ENCODE measurements around the gene PIEZO2.

DNA sequence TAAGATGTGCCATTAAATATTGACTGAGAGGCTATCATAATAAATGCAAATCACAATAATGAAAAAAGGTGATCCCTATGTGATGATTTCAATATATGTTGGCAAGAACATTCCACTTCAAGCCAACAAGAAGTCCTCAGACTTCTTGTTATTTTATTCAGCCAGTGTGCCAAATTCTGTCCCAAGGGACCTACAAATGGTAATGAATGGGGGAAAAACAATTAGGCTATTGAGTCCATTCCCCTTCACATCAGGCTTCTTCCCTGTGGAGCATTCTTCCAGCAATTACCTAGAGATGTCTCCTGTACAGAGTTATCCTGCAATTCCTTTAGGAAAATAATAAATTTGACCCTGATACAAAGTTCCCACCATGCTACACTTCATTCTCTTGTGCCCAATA is 144.4 kb downstream of the PIEZO2 start:
- TF ChIP-seq, protein P1, sequence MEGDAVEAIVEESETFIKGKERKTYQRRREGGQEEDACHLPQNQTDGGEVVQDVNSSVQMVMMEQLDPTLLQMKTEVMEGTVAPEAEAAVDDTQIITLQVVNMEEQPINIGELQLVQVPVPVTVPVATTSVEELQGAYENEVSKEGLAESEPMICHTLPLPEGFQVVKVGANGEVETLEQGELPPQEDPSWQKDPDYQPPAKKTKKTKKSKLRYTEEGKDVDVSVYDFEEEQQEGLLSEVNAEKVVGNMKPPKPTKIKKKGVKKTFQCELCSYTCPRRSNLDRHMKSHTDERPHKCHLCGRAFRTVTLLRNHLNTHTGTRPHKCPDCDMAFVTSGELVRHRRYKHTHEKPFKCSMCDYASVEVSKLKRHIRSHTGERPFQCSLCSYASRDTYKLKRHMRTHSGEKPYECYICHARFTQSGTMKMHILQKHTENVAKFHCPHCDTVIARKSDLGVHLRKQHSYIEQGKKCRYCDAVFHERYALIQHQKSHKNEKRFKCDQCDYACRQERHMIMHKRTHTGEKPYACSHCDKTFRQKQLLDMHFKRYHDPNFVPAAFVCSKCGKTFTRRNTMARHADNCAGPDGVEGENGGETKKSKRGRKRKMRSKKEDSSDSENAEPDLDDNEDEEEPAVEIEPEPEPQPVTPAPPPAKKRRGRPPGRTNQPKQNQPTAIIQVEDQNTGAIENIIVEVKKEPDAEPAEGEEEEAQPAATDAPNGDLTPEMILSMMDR (IDR thresholded peaks at IDR 0.05; ENCODE audit: low read length), result no peak
- no peak for TF ChIP-seq EZH2 (IDR thresholded peaks at IDR 0.05; ENCODE audit: borderline replicate concordance, low read length)

Measured in OCI-LY1 (cell line).